GM21528 (cell line): Measurements from ENCODE around the gene PRICKLE3.
A peak's percentile ranks its signal among the peaks of the same experiment; 100 is the strongest.
"Not testable (repeated sequence)": the region's sequence is repeated elsewhere in the genome, so short reads cannot be mapped to it uniquely, and the experiment has no call there.

Experiments used
- ATAC-seq: cut with Tn5 transposase; IDR thresholded peaks from one replicate; pipeline ENCODE4 v1.9.1; 2021; ENCODE audit warnings: mild to moderate bottlenecking, moderate library complexity; ENCODE audit not compliant: unreplicated experiment, low FRiP score

PRICKLE3 gene

DNA sequence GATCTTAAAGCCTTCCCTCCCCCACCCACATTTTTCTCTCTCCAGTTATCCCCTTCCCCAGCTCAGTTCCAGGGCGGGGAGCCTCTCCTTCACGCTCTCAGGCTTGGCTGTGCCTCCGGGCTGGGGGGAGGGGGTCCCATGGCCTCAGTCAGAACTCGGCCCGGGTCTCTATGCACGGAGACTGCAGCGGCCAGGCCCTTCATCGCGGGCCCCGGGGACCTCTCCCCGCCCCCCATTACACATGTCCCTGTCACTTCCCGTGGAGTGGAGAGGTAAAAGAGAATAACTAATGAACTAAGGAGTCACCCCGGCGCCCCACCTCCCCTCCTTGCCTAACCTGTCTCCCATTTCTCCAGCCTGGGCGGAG lies 838 bp upstream of the PRICKLE3 start:
- ATAC-seq, result no peak

- ATAC-seq, result no peak
Measured at GRCh38 chrX:49184294-49185281, 1.6 kb downstream of the PRICKLE3 start.

GRCh38 chrX:49183701-49184281 lies 2.4 kb downstream of the PRICKLE3 start:
- ATAC-seq, result no peak

GRCh38 chrX:49179358-49179757 lies 6.8 kb downstream of the PRICKLE3 start:
- ATAC-seq, result no peak

- ATAC-seq, result no peak
Measured at GRCh38 chrX:49178537-49178936, 7.6 kb downstream of the PRICKLE3 start.

DNA sequence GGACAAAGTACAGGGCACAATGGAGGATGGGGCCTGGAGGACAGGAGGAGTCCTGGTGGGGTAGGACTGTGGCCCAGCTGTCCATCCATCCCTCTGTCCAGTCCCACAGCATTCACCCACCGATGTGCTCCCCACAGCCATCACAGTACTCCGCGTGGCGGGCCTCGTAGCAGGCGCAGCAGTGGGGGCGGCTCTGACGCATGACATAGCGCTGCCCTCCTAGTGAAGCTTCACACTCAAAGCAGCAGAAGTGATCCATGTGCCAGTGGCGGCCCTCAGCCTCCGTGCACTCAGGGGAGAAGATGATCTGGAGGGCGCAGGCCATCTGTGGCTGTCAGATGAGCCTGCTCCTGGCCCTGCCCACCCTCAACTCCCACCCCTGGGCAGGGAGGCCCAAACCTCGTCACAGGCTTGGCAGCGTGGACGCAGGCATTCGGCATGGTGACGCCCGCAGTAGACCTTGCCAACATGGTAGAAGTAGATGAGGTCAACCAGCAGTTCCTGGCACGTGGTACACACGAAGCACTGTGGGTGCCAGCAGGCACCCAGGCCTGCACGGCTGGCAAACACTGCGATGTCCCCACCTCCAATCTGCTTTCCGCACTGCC lies 8.2 kb downstream of the PRICKLE3 start:
- ATAC-seq, result no peak

DNA sequence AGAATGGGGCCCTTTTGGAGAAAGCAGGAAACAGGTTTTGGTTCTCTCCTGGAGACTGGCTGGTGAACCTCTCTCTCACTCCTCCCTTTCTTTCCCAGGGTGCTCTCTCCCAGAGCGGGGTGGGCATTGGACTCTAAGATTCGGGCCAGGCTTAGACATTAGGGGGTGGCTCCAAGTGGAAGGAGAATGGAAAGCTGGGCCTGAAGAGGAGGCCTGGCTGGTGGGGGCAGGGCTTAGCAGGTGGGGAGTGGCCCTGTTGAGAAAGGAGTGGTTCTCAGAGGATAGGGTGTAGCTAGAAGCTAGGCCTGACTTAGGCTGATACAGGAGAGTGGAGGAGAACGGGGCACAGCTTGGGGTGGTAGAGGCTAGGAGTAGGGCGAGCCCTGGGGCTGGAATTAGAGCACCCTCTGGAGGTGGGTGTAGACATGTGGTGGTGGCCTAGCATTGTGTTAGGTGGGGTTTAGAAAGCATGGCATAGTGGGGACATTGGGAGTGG lies 8.8 kb downstream of the PRICKLE3 start:
- no peak for ATAC-seq

GRCh38 chrX:49176421-49177326 lies 9.5 kb downstream of the PRICKLE3 start:
- no peak for ATAC-seq

DNA sequence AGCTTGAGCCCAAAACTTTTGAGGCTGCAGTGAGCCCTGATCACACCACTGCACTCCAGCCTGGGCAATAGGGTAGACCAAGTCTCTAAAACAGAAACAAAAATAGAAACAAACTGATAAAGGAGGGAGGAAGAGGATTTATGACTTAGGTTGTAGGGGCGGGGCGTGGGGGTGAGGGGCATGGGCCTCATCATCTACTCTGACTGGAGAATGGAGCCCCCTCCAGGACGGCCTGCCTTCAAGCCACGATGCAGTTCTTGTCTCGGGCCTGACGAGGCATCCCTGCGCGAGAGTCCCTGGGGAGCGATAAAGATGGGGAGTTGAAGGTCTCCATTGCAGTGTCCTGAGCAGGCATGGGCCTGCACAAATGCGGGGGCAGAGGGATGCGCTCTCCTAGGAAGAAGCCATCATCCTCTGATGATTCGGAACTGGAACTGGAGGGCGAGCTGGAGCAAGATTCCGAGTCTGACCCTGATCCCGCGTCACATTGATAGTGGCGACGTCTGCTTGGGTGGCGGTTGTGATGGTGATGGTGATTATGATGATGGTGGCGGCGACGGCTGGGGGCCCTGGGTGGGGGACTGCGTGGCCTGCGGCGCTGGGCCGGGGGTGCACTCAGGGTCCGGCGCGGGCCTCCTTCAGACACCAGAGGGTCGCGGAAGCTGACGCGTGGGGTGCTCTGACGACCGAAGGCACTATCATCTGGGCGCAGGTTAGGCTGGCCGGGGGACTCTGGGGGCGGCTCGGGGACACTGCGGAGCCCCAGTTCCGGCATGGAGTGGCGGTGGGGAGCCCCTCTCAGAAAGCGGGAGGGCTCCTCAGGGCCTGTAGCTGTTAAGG lies 10.5 kb downstream of the PRICKLE3 start:
- no peak for ATAC-seq

DNA sequence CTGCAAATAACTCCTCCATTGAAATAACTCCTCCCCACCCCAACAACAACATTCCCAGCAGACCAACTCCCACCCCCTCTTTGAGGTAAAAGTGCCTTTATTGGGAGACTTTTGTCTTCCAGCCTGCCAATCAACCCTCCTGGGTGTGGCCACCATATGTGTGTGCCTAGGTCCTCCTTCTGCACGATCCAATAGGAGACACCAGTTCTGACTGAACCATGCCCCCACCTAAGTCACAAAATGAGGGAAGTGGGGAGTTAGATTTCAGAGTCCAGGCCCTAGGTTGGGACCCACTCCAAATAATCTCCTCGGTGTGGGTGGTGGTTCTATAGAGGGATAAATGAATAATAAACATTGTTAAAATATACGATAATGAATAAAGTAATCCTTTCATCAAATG lies 11.4 kb downstream of the PRICKLE3 start:
- ATAC-seq, result no peak

GRCh38 chrX:49173544-49173943 lies 12.6 kb downstream of the PRICKLE3 start:
- ATAC-seq, result not testable (repeated sequence)

GRCh38 chrX:49172280-49172780 lies 13.8 kb downstream of the PRICKLE3 start:
- peak; percentile 66 for ATAC-seq

GRCh38 chrX:49171752-49172279 lies 14.4 kb downstream of the PRICKLE3 start, which contains the start of gene PLP2:
PLP2 (plus strand) TSS chrX:49171898; CDS start chrX:49172001, 103 bp downstream.
- ATAC-seq, result peak; percentile 29

DNA sequence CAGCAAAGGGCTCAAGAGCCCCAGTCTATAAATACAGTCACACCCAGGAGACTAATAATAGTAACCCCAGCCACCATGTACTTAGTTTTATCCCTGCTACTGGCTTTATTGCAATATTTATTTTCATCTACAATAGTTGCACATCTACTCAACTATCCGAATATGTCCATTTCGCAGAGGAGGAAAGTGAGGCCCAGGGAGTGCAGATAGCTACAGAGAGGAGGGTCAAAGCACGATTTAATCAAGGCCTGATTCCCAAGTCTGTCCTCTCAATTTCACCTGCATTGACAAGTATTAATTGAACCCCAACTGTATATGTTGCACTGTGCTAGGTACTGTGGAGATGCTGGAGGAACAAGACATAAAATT lies 18.4 kb downstream of the PRICKLE3 start:
- ATAC-seq, result no peak

DNA sequence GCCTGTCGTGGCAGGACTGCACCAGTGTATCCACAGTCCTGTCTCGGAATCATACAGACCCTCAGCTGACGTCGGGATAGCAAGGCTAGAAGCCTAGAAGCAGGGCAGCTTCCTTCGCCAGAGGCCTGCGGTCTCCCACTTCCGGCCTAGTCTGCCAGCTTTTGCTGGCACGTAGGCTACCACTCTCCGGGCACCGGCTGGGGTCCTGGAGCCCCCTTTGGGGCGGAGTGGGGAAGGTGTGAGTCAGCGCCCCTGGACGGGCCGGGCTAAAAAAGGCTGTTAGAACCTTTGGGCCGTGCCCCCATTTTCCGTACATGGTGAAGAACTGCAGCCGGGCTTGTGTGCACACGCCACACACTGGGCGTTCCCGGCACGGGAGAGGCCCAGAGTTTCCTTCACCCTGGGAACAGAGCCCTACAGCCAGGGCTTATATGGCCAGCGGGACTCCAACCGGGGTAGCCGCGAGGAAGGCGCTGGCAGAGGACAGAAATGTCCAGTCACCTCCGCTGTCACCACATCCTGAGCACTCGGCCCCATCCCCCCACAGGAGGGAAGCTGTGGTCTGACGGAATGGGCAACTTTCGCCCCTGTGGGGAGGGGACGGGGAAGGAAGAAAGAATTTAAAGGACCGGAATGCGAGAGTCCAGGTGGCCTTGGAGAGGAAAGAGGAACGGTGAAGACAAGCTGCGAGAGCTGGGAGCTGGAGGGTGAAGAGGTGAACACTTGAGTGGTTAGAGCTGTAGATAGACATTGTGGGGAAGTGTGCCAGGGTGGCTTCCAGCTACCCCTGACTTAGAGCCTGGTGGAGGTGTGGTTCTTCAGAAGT lies 19.0 kb downstream of the PRICKLE3 start:
- ATAC-seq, result peak; percentile 29

DNA sequence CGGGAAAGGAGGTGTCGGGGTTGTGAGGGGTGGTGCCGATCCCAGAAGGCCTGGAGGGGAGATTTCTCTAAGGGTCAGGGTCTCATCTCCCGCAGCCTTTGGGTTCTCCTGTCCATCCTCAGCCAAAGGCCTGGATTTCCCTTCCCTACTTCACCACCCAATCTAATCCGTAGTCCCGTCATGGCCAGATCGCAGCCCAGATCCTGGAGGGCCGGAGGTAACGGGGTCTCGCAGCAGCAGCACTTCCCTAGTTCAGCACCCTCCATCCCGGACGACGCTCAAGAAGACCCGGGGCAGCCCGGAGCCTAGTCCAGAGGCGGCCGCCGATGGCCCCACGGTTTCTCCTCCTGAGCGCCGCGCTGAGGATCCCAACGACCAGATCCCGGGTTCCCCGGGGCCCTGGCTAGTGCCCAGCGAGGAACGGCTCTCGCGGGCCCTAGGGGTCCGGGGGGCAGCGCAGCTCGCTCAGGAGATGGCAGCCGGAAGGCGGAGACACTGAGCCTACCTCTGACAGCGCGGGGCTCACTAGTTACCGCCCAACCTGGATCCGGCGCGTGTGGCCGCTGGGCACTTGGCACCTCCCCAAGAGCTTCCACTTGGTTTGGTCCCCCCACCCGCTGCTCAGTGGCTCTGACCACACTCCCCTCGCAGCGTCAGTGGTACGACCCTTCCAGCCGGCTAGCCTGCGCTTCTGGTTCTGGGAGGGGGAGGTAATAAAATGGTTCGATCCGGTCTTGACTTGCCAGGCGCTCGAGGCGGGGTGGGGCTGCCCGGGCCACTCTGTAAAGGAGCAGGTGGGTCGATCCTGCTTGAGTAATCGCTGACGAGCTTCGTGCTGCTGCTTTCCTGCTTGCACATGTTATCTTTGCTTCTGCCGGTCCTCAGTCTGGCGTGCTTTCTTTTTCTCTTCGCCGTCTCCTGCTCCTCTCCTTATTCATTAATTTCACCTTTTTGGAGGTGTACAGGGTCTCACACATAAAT lies 20.0 kb downstream of the PRICKLE3 start:
- peak; percentile 37 for ATAC-seq
